ENCODE results near the gene TTI1.

GRCh38 chr20:38055848-38056247 lies 22.6 kb upstream of the TTI1 start:
- no peak for TF ChIP-seq FOXM1 (IDR thresholded peaks at IDR 0.05; ENCODE audit: borderline replicate concordance, low read depth)
- no peak for TF ChIP-seq REST (IDR thresholded peaks at IDR 0.05; ENCODE audit: low read depth)
- TF ChIP-seq MAX (IDR thresholded peaks at IDR 0.05): no peak
- no peak for TF ChIP-seq RAD21 (IDR thresholded peaks at IDR 0.05; ENCODE audit: low read depth)
- TF ChIP-seq USF1 (IDR thresholded peaks at IDR 0.05): no peak
- TF ChIP-seq TAF1 (IDR thresholded peaks at IDR 0.05; ENCODE audit: low read depth): no peak
- no peak for TF ChIP-seq YY1 (IDR thresholded peaks at IDR 0.05; ENCODE audit: low read depth)
- TF ChIP-seq EP300 (IDR thresholded peaks at IDR 0.05; ENCODE audit: borderline replicate concordance): no peak
- no peak for TF ChIP-seq TCF12 (IDR thresholded peaks at IDR 0.05; ENCODE audit: low read depth)
- no peak for TF ChIP-seq CREB1 (IDR thresholded peaks at IDR 0.05; ENCODE audit: low read depth)
- TF ChIP-seq TEAD4 (IDR thresholded peaks at IDR 0.05): no peak
- TF ChIP-seq ZBTB7A (IDR thresholded peaks at IDR 0.05; ENCODE audit: low read depth): no peak
- TF ChIP-seq CEBPB (IDR thresholded peaks at IDR 0.05): no peak

Measured in Ishikawa (cell line).